ENCODE data around the gene FOXF2.

DNA sequence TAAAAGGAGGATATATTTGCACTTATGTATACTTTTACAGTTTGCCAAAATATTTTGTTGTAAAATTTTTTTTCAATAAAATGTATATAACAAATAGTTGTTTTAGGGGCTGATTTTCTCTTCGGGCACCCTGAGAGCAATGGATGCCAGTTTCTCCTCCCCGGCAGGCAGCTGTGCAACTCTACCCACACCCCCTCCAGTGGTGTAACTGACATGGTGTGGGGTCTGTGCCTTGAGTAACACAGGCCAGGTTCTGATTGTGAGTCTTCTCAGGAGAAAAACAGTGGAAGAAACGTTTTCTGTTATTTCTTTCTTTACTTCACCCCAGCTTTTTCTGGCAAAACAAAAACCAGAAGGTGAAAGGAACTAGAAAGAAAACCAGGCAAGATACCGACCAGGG lies 6.1 kb downstream of the FOXF2 start:
- TF ChIP-seq, protein P1, sequence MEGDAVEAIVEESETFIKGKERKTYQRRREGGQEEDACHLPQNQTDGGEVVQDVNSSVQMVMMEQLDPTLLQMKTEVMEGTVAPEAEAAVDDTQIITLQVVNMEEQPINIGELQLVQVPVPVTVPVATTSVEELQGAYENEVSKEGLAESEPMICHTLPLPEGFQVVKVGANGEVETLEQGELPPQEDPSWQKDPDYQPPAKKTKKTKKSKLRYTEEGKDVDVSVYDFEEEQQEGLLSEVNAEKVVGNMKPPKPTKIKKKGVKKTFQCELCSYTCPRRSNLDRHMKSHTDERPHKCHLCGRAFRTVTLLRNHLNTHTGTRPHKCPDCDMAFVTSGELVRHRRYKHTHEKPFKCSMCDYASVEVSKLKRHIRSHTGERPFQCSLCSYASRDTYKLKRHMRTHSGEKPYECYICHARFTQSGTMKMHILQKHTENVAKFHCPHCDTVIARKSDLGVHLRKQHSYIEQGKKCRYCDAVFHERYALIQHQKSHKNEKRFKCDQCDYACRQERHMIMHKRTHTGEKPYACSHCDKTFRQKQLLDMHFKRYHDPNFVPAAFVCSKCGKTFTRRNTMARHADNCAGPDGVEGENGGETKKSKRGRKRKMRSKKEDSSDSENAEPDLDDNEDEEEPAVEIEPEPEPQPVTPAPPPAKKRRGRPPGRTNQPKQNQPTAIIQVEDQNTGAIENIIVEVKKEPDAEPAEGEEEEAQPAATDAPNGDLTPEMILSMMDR (IDR thresholded peaks at IDR 0.05) = no peak
- no peak for TF ChIP-seq POLR2A (IDR thresholded peaks at IDR 0.05)
